A549 (cell line): ENCODE data around the gene ACP5. TPM values are rescaled to one million over a fixed set of nuclear protein-coding genes. Genes with fewer than 3 reads are reported as not detected.

Source experiments
- ATAC-seq, 2 experiments: fragments of 200-7000 bp in 1 of 2; fragments of >200 bp in 1 of 2; cut with Nextera tagmentation in 1 of 2; cut with Tn5 transposase in 1 of 2; 3 replicates each; pipeline versions ENCODE4 v1.8.0 to v1.9.1; 2018 to 2020; ENCODE audit warnings: mild to moderate bottlenecking in 1 of 2, moderate library complexity in 1 of 2
- CTCF ChIA-PET: fragments of 300-600 bp; sonication (Branson Sonifier 250); formaldehyde crosslinking; extraction: SDS; loops from one replicate; lab custom pipeline; 2021; ENCODE audit warnings: antibody characterized with exemption, inconsistent platforms; lab: Yijun Ruan, JAX
- POLR2A ChIA-PET: fragments of 350-600 bp; formaldehyde crosslinking; extraction: SDS; loops from one replicate; lab custom pipeline; 2021; ENCODE audit warnings: antibody characterized with exemption, inconsistent platforms; lab: Yijun Ruan, JAX
- DNase-seq, 2 experiments: peaks; one replicate each; pipeline versions ENCODE4 v3.0.0 to v3.0.0-alpha.2; 2011 to 2016; ENCODE audit warnings: low read depth in 1 of 2, low spot score in 1 of 2
- FAIRE-seq: peaks from 2 replicates; lab custom pipeline; 2011; peaks lifted over from hg19 to GRCh38; lab: Jason Lieb, UNC
- H3K27ac ChIP-seq, 2 experiments: fragments of >200 bp; sonication (Bioruptor Twin); formaldehyde crosslinking; 3 replicates each; pipeline ENCODE4 v1.5.1; 2016 to 2017
- H3K4me1 ChIP-seq: fragments of >200 bp; sonication (Bioruptor Twin); formaldehyde crosslinking; 3 replicates; pipeline ENCODE4 v1.6.1; 2016
- H3K4me2 ChIP-seq: fragments of >200 bp; sonication (Bioruptor Twin); formaldehyde crosslinking; 3 replicates; pipeline ENCODE4 v1.6.1; 2016
- H3K4me3 ChIP-seq: fragments of >200 bp; sonication (Bioruptor Twin); formaldehyde crosslinking; 3 replicates; pipeline ENCODE4 v1.5.1; 2016
- H3K9me3 ChIP-seq: fragments of >200 bp; sonication (Bioruptor Twin); formaldehyde crosslinking; 3 replicates; pipeline ENCODE4 v1.6.1; 2016
- CEBPB ChIP-seq, 2 experiments: fragments of >200 bp in 1 of 2; sonication (Bioruptor Twin) in 1 of 2; formaldehyde crosslinking in 1 of 2; IDR thresholded peaks; 2 replicates each; pipeline ENCODE4 v1.6.1; 2012 to 2016
- EHF ChIP-seq: fragments of 250-450 bp; sonication (Bioruptor Pico); IDR thresholded peaks from 2 replicates; pipeline ENCODE4 v1.5.0; 2020; ENCODE audit warnings: mild to moderate bottlenecking
- EHMT2 ChIP-seq: fragments of 200-600 bp; sonication (generic); IDR thresholded peaks from 2 replicates; pipeline ENCODE4 v1.6.1; 2016; ENCODE audit warnings: antibody characterized with exemption, low read depth, mild to moderate bottlenecking, moderate library complexity
- EP300 ChIP-seq, 2 experiments: fragments of >200 bp; sonication (Bioruptor Twin); formaldehyde crosslinking; IDR thresholded peaks; 2 replicates in 1 of 2; 3 replicates in 1 of 2; pipeline ENCODE4 v1.6.1; 2016 to 2017
- HOXA7 ChIP-seq: fragments of 250-450 bp; sonication (Bioruptor Pico); IDR thresholded peaks from 2 replicates; pipeline ENCODE4 v1.5.0; 2020; ENCODE audit warnings: mild to moderate bottlenecking, moderate library complexity
- HOXB5 ChIP-seq: fragments of 250-450 bp; sonication (Bioruptor Pico); IDR thresholded peaks from 2 replicates; pipeline ENCODE4 v1.5.0; 2020; ENCODE audit warnings: mild to moderate bottlenecking, moderate library complexity
- MAFK ChIP-seq: fragments of 450-650 bp; IDR thresholded peaks from 2 replicates; pipeline ENCODE4 v1.6.1; 2014; ENCODE audit not compliant: partially characterized antibody
- NPAS2 ChIP-seq: fragments of 250-450 bp; sonication (Bioruptor Pico); IDR thresholded peaks from 2 replicates; pipeline ENCODE4 v1.8.0; 2022; ENCODE audit warnings: mild to moderate bottlenecking, moderate library complexity, borderline replicate concordance
- RAD21 ChIP-seq, 2 experiments: fragments of >200 bp in 1 of 2; sonication (Bioruptor Twin) in 1 of 2; formaldehyde crosslinking in 1 of 2; IDR thresholded peaks in 1 of 2; conservative IDR thresholded peaks in 1 of 2; 2 replicates in 1 of 2; 3 replicates in 1 of 2; pipeline ENCODE4 v1.6.1; 2012 to 2018; ENCODE audit warnings: inconsistent platforms in 1 of 2
- RARB ChIP-seq: fragments of 250-450 bp; sonication (Bioruptor Pico); IDR thresholded peaks from 2 replicates; pipeline ENCODE4 v1.8.0; 2021; ENCODE audit warnings: mild to moderate bottlenecking, moderate library complexity
- RCOR1 ChIP-seq: fragments of 150-350 bp; IDR thresholded peaks from 2 replicates; pipeline ENCODE4 v1.6.1; 2014; ENCODE audit warnings: antibody characterized with exemption, low read length, low read depth
- SMC3 ChIP-seq: fragments of >200 bp; sonication (Bioruptor Twin); formaldehyde crosslinking; IDR thresholded peaks from 3 replicates; pipeline ENCODE4 v1.6.1; 2018; ENCODE audit warnings: inconsistent platforms
- TP53 ChIP-seq: fragments of 250-450 bp; sonication (Bioruptor Pico); IDR thresholded peaks from 2 replicates; pipeline ENCODE4 v1.5.0; 2021; ENCODE audit warnings: mild to moderate bottlenecking, moderate library complexity
- ZC3H11A ChIP-seq: fragments of 450-650 bp; IDR thresholded peaks from 2 replicates; pipeline ENCODE4 v1.6.1; 2014; ENCODE audit warnings: antibody characterized with exemption, mild to moderate bottlenecking
- ZNF302 ChIP-seq: fragments of 250-450 bp; sonication (Bioruptor Pico); IDR thresholded peaks from 2 replicates; pipeline ENCODE4 v1.9.0; 2021; ENCODE audit warnings: inconsistent platforms, mild to moderate bottlenecking, moderate library complexity
- ZSCAN20 ChIP-seq: fragments of 250-450 bp; sonication (Bioruptor Pico); IDR thresholded peaks from 2 replicates; pipeline ENCODE4 v1.8.0; 2022; ENCODE audit warnings: mild to moderate bottlenecking, moderate library complexity
- WGBS: methylation state at CpG from one replicate; pipeline ENCODE4 v1.1.6; 2017; ENCODE audit errors: missing lambda C conversion rate; 5-methylcytosine and 5-hydroxymethylcytosine counted together
- polyA plus RNA-seq, 4 experiments: library from polyadenylated mRNA; depleted of rRNA in 3 of 4; stranded (reverse); fragments of >200 nt; fragmentation: RNase III in 1 of 4; extraction: RNeasy Plus Mini Kit Qiagen cat#74134 plus additional on column Dnase treatment in 1 of 4; gene quantifications; 2 replicates in 3 of 4; 3 replicates in 1 of 4; pipeline ENCODE4 v1.2.3, GENCODE V29; 2011 to 2017
- TF ChIP-seq, protein P1 (sequence below): fragments of >200 bp; sonication (Bioruptor Twin); formaldehyde crosslinking; IDR thresholded peaks from 2 replicates; pipeline ENCODE4 v1.6.1; 2016
- TF ChIP-seq, protein P2 (sequence below): fragments of 250-450 bp; sonication (Bioruptor Pico); IDR thresholded peaks from 2 replicates; pipeline ENCODE4 v1.5.0; 2021; ENCODE audit warnings: mild to moderate bottlenecking, moderate library complexity, borderline replicate concordance
- TF ChIP-seq, protein P3 (sequence below): fragments of >200 bp; sonication (Bioruptor Twin); formaldehyde crosslinking; IDR thresholded peaks from 3 replicates; pipeline ENCODE4 v1.5.1; 2016
- TF ChIP-seq, protein P4 (sequence below): fragments of >200 bp; sonication (Bioruptor Twin); formaldehyde crosslinking; IDR thresholded peaks from 3 replicates; pipeline ENCODE4 v1.6.1; 2016
- TF ChIP-seq, protein P5 (sequence below): IDR thresholded peaks from 2 replicates; pipeline ENCODE4 v1.6.1; 2012

Gene ACP5
- polyA plus RNA-seq, 2 of the 4 experiments (the other 2 are of a cell fraction), result 0.05 TPM; not detected in 1

DNA sequence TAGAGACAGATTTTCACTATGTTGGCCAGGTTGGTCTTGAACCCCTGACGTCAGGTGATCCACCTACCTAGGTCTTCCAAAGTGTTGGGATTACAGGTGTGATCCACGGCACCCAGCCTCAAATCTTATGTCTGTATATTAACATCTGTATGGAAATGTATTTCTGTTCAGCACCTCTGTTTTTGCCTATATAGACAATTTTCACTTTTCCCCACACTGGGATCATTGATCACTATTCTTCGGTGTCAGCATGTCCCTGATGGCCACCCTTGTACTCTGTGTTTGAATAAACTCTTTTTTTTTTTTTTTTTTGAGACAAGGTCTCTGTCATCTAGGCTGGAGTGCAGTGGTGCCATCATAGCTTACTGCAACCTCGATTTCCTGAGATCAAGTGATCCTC lies 16.6 kb upstream of the ACP5 start:
- no peak overlapping the region for H3K27ac ChIP-seq
- no peak for DNase-seq
- 73% methylated on average over 4 of the region's 4 CpGs for whole genome bisulfite sequencing
- ChIA-PET CTCF (interaction anchor here (1.3 kb wide), 1 partner anchor 58 kb away, joined by 3 read pairs; no protein-coding TSS in a partner anchor), POLR2A (no interaction called here)
- no peaks in the 10 kb centered on the region for H3K4me1 ChIP-seq
- no peak for ATAC-seq
- no peak overlapping the region for H3K4me2 ChIP-seq
- H3K9me3 ChIP-seq, result 0 out of 3 replicates have a peak, but pooled peaks cover 1% of the 10 kb centered on the region
- TF ChIP-seq EHF (CRISPR knock-in tag), result no peak
- peak; percentile 22 for TF ChIP-seq MAFK
- no peak overlapping the region for H3K4me3 ChIP-seq
- FAIRE-seq, result no peak

DNA sequence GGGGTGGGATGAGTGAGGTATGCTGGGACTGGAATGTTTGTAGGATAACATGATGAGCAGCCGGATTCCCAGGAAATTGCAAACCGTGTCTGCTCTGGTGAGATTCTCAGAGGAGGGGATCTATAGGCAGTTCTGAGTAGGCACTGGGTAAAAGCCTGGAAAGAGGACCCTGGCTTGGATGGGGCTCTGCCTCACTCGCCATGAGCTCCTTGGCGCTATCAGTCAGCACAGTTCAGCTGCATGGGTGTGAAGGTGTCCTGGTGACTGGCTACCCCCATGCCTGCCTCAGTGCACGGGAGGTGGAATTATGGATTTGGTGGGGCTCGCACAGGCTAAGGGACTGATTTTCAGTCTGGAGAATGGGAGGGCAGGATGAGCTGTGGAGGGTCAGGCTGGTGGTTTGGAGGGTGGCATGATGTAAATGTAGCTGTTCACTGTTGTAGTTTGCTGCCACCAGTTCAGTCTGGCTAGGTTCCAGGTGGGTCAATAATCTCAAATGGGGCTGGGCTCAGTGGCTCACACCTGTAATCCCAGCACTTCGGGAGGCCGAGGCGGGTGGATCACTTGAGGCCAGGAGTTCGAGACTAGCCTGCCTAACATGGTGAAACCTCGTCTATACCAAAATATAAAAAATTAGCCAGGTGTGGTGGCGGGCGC lies 10.7 kb upstream of the ACP5 start:
- POLR2A ChIA-PET, result no interaction called here
- CTCF ChIA-PET, result interaction anchor here (0.6 to 1.9 kb wide), 11 partner anchors 8 to 207 kb away, joined by 3 to 13 read pairs (median 4); partner anchors contain the start of gene ELOF1
- Histone ChIP-seq H3K4me3 (no peak overlapping the region), H3K4me2 (peak overlapping the region; percentile 69), H3K4me1 (0 out of 3 replicates have a peak, but pooled peaks cover 4% of the 10 kb centered on the region), H3K9me3 (no peaks in the 10 kb centered on the region), H3K27ac (0 out of 6 replicates have a peak overlapping the region, but pooled peaks of 1 of the 2 experiments have one; percentile 35)
- peak; percentile 71 to 73; a peak in 5 of 6 replicates for ATAC-seq
- DNase-seq, result no peak
- WGBS, result 34% methylated on average over 12 of the region's 13 CpGs
- FAIRE-seq, result no peak
- TF ChIP-seq RARB (CRISPR knock-in tag), result no peak
- TF ChIP-seq, protein P1, sequence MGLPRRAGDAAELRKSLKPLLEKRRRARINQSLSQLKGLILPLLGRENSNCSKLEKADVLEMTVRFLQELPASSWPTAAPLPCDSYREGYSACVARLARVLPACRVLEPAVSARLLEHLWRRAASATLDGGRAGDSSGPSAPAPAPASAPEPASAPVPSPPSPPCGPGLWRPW, result no peak
- TF ChIP-seq, protein P2, sequence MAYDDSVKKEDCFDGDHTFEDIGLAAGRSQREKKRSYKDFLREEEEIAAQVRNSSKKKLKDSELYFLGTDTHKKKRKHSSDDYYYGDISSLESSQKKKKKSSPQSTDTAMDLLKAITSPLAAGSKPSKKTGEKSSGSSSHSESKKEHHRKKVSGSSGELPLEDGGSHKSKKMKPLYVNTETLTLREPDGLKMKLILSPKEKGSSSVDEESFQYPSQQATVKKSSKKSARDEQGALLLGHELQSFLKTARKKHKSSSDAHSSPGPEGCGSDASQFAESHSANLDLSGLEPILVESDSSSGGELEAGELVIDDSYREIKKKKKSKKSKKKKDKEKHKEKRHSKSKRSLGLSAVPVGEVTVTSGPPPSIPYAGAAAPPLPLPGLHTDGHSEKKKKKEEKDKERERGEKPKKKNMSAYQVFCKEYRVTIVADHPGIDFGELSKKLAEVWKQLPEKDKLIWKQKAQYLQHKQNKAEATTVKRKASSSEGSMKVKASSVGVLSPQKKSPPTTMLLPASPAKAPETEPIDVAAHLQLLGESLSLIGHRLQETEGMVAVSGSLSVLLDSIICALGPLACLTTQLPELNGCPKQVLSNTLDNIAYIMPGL, result no peak
- no peak for TF ChIP-seq ZC3H11A
- no peak for TF ChIP-seq HOXA7 (CRISPR knock-in tag)
- TF ChIP-seq EP300 (IDR thresholded peaks at IDR 0.05), result no peak
- no peak for TF ChIP-seq CEBPB (IDR thresholded peaks at IDR 0.05)
- TF ChIP-seq, protein P3, sequence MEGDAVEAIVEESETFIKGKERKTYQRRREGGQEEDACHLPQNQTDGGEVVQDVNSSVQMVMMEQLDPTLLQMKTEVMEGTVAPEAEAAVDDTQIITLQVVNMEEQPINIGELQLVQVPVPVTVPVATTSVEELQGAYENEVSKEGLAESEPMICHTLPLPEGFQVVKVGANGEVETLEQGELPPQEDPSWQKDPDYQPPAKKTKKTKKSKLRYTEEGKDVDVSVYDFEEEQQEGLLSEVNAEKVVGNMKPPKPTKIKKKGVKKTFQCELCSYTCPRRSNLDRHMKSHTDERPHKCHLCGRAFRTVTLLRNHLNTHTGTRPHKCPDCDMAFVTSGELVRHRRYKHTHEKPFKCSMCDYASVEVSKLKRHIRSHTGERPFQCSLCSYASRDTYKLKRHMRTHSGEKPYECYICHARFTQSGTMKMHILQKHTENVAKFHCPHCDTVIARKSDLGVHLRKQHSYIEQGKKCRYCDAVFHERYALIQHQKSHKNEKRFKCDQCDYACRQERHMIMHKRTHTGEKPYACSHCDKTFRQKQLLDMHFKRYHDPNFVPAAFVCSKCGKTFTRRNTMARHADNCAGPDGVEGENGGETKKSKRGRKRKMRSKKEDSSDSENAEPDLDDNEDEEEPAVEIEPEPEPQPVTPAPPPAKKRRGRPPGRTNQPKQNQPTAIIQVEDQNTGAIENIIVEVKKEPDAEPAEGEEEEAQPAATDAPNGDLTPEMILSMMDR, result no peak
- no peak for TF ChIP-seq RCOR1
- TF ChIP-seq, protein P4, sequence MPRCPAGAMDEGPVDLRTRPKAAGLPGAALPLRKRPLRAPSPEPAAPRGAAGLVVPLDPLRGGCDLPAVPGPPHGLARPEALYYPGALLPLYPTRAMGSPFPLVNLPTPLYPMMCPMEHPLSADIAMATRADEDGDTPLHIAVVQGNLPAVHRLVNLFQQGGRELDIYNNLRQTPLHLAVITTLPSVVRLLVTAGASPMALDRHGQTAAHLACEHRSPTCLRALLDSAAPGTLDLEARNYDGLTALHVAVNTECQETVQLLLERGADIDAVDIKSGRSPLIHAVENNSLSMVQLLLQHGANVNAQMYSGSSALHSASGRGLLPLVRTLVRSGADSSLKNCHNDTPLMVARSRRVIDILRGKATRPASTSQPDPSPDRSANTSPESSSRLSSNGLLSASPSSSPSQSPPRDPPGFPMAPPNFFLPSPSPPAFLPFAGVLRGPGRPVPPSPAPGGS, result no peak
- TF ChIP-seq HOXB5 (CRISPR knock-in tag), result no peak
- TF ChIP-seq, protein P5, sequence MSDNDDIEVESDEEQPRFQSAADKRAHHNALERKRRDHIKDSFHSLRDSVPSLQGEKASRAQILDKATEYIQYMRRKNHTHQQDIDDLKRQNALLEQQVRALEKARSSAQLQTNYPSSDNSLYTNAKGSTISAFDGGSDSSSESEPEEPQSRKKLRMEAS, result no peak
- no peak for TF ChIP-seq EHMT2

DNA sequence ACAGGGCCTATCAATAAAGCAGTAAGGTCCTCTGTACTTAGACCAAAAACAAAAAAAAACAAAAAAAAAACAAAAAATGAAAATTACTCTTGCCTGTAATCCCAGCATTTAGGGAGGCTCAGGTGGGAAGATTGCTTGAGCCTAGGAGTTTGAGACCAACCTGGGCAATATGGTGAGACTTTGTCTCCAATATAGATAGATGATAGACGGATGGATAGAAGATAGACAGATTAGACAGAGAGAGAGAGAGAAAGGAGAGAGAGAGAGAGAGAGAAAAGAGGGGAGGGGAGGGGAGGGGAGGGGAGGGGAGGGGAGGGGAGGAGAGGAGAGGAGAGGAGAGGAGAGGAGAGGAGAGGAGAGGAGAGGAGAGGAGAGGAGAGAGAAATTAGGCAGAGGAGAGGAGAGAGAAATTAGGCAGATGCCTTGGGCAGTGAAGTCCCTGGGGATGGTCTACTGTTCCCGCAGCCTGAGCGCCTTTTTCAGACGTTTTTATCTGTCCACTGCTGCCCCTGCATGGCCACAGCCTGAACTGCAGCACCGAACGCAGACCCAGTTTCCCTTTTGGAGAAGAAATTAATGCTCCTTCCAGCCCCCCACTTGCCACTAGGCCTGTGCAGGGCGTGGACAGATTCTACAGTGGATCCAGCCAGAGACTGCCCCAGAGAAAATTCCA lies 10.0 kb upstream of the ACP5 start:
- FAIRE-seq, result no peak
- ATAC-seq, result peak; percentile 92 to 94
- H3K4me3 ChIP-seq, result no peak overlapping the region
- no peaks in the 10 kb centered on the region for H3K9me3 ChIP-seq
- TF ChIP-seq ZSCAN20 (CRISPR knock-in tag), result no peak
- no peak for TF ChIP-seq NPAS2 (CRISPR knock-in tag)
- no peak for TF ChIP-seq TP53 (CRISPR knock-in tag)
- TF ChIP-seq RAD21 (conservative IDR thresholded peaks at IDR 0.05 in 1 of 2, IDR thresholded peaks at IDR 0.05 in 1 of 2), result peak; percentile 72 to 79
- TF ChIP-seq MAFK, result no peak
- TF ChIP-seq SMC3, result peak; percentile 54
- no peak for TF ChIP-seq ZNF302 (CRISPR knock-in tag)
- TF ChIP-seq CEBPB (IDR thresholded peaks at IDR 0.05), result no peak
- TF ChIP-seq EP300 (IDR thresholded peaks at IDR 0.05), result no peak
- TF ChIP-seq, protein P3, result peak; percentile 59
- no peak for TF ChIP-seq EHMT2
- H3K4me1 ChIP-seq, result 0 out of 3 replicates have a peak, but pooled peaks cover 4% of the 10 kb centered on the region
- H3K4me2 ChIP-seq, result peak overlapping the region; percentile 69
- ChIA-PET CTCF (interaction anchor here (0.7 to 1.9 kb wide), 8 partner anchors 9 to 105 kb away, joined by 3 to 13 read pairs (median 5); partner anchors contain the start of gene ELOF1), POLR2A (no interaction called here)
- 10% methylated on average over 5 of the region's 7 CpGs for WGBS
- no peak overlapping the region for H3K27ac ChIP-seq
- DNase-seq, result peak; percentile 48 to 58
